ENCODE results near the gene FRMD5.
A peak's percentile ranks its signal among the peaks of the same experiment; 100 is the strongest.
"Not testable (repeated sequence)": the region's sequence is repeated elsewhere in the genome, so short reads cannot be mapped to it uniquely, and the experiment has no call there.

Gene FRMD5

DNA sequence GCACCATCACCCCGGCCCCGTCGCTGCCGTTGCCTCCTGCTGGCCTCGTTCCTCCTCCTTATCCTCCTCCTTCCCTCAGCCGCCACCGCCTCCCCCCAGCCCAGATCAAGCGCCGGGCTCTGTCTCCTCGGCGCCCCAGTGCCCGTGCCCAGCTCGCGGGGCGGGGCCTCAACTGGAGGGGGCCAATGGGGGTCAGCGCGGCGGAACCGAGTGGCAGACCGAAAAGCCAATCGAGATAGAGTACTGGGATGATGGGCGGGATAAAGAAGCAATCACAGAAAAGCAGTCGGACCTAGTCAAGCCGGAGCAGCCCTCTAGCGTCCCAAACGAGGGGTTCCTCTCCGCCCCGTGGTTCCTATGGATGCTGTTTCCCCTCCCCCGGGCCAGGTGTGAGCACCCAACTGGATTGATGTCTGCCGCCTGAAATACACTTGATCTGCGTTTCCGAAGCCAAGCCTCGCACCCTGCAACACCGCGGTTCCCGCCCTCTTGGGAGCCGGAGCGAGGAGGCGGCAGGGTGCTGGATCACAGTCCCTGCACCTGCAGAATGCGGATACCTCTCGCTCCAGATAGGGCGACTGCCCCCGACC is at the start of gene FRMD5:
TSS of gene FRMD5 (minus strand) at position 121 of the 590 bp plus-strand sequence.
- DNase-seq (ENCODE audit: low read depth, low spot score): peak; percentile 83

DNA sequence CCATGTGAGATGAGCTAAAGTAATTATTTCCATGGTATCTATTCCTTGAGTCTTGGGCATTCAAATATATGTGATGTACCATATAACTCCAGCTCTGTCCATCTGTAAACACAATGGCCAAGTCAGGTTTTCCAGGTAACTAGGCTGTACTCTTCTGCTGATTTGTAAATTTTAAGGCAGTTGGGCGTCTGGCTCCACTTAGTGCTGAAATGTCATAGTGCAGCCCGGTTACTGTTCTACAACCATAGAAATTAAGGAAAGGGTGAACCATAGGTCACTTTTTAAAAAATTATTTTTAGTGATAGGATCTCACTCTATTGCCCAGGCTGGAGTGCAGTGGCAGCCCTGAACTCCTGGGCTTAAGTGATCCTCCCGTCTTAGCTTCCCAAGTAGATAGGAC is 48.8 kb upstream of the FRMD5 start:
- DNase-seq (ENCODE audit: low read depth, low spot score): no peak

DNA sequence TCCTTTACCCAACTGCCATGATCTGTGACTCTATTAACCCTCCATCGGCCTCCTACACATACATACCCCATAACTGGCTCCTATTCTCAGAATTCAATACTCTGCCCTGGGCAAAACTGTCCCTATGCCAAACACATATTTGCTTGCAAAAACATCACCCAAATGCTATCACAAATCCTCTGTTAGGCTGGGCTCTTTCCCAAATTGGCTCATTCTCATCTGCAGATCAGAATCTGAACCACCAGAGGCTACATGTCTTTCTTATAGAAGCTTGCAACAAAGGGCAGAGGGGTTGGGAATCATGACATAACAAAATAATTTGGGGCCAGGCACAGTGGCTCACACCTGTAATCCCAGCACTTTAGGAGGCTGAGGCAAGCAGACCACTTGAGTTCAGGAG is 48.1 kb upstream of the FRMD5 start:
- no peak for DNase-seq (ENCODE audit: low read depth, low spot score)

DNA sequence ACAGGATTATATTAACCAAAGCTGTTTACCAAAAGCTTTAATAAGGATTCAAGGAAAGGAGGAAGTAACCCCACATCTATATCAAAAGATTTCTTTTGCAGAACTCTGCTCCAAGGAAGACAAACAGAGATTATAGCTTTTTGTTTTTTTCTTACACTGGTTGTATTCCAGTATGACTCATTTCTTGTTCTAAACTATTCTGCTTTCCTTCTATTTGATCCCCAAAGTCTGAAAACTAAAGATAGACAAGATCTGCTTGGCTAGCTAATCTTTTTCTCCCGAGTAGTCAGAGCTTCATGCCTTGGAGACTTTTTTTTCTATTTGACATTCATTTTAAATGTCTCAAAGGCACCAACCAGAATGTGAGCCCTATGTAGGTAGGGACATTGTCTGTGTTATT is 36.8 kb upstream of the FRMD5 start:
- DNase-seq (ENCODE audit: low read depth, low spot score): no peak

GRCh38 chr15:44229301-44229700 is 34.2 kb upstream of the FRMD5 start:
- DNase-seq (ENCODE audit: low read depth, low spot score): not testable (repeated sequence)

DNA sequence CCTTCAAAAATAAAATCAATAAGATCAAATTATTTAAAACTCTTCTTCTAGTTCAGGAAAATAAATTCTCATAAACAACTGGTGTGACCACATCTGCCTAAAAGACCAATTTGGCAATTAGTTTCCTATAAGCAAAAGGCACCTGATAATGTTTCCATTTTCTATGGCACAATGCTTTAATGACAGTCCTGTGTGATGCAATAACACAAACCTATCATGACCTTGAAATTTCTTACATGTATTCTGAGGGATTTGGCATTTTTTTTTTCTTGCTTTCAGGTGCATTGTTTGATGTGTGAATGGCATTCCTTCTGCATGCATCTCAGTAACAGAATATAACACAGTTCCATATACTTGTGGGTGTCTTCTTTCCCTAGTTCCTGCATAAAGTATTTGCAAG is 32.5 kb upstream of the FRMD5 start:
- DNase-seq (ENCODE audit: low read depth, low spot score): no peak

- DNase-seq (ENCODE audit: low read depth, low spot score): not testable (repeated sequence)
These were observed 31.9 kb upstream of the FRMD5 start for GRCh38 chr15:44227001-44227400.

DNA sequence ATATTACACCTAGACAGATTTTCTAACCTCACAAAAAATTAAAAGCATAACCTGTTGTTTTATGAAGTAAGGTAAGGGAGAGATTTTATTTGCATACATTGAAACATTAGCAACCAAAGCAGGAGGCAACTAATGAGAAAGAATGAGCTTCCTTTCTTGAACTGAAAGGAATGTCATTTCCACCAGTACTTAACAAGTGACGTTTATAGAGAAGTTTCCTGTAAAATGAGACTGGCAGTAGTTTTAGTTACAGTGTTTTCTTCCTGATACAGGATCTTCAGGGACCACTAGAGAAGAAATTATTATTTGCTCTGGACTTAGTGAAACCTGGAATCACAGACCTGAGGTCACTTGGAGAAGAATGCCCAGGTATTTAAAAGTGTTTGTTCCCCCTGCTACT is 27.4 kb upstream of the FRMD5 start:
- no peak for DNase-seq (ENCODE audit: low read depth, low spot score)

GRCh38 chr15:44219073-44219472 is 24.0 kb upstream of the FRMD5 start:
- DNase-seq (ENCODE audit: low read depth, low spot score): no peak

DNA sequence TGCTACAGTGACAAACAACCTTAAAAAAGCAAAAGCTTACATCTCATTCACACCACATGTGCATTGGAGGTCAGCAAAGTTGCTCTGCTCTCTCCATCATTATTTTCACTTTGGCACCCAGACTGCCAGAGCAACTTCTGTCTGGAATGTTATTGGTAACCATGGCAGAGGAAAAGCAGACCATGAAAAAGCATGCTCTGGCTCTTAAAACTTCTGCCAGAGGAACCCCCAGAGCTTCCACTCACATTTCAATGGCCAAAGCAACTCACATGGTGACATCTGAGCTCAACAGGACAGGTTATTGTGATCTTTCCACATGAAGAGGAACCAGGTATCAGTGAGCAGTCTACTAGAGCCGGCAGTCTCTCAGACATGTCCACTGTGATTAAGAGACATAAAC is 21.9 kb upstream of the FRMD5 start:
- DNase-seq (ENCODE audit: low read depth, low spot score): no peak

DNA sequence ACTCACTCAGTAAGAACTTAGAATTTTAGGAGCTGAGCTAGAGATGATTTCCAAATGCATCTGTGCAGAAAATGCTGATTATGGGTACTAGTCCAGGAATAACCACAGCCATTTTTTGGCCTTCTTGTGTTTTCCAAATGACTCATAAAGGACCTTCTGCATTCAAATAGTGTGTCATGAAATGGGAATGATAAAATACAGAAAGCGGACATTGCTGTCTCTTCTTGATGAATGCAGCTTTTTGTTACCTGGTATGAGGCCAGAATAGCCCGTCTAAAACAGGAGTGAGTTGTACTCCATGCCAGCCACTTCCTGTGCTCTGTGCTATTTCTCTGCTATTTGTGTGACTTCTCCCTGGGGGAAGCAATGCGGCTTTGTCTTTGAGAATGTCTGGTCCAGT is 20.5 kb upstream of the FRMD5 start:
- no peak for DNase-seq (ENCODE audit: low read depth, low spot score)

GRCh38 chr15:44208956-44209355 is 13.9 kb upstream of the FRMD5 start:
- DNase-seq (ENCODE audit: low read depth, low spot score): no peak

DNA sequence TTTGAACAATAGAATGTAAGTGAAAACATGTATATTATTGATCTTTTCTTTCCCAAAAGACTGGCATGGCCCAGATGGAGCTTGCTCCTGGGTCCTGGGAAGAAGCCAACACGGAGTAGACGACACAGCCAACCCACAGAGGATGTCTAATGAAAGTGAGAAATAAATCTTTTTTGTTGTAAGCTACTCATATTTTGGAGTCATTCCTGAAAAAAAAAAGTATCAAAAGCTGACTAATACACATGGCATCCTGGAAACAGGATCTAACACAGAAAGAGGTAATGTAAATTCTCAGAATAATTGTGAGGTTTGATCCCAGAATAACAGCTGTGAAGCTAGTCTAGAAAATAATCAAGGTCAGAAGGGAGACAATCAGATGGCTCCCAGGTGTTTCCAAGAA is 12.6 kb upstream of the FRMD5 start:
- DNase-seq (ENCODE audit: low read depth, low spot score): no peak

DNA sequence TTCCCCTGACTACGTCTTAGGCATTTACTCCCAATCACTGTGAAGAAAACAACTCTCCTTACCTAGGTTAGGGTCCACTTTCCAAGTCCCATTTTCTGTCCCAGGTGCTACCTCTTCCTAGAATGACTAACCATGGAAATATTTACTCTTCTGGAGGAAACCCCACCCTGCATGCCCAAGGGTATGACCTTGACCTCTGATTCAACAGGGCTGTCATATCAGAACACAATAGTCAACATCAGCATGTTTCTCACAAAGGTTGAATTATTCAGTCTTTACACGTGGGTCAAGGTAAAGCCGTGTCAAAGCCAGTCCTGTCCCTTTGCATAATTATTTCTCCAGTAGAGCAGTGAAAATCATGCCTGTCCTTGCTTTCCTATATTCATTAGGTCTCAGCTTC is 4.3 kb upstream of the FRMD5 start:
- no peak for DNase-seq (ENCODE audit: low read depth, low spot score)

DNA sequence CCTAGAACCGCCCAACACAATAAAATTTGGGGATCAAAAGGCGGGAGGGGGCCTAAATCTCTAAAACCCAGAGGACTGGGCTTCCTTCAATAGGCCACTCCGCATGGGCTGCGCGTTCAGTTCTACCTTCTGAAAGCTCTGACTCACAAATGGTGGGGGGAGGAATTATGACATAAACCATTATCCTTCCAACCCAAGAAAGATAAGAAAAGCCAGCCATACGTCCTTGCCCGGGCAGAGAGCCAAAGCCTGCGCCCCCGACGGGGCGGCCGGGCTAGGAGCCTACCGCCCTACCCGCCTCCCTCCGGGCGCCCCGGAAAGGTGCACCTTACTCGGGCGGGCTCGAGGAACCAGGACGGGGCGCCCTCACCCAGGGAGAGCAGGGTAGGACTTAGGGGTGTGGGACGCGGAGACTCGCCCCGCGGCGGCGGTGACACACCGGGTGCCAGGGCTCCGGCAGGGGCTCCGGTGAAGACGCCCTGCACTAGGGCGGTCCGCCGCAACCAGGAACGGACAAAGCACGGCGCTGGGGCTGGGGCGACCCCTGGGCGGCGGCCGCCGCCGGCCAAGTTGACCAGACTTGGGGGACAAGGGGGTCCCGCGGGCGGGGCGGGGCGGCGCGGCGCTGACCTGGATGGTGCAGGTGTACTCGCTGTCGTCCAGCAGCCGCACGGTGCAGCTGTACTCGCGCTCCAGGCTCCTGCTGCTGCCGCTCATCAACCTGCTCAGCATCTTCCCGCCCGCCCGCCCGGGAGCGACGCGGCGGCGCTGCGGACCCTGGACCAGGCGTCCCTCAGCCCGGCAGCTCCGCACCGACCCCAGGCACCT is 534 bp downstream of the FRMD5 start:
- DNase-seq (ENCODE audit: low read depth, low spot score): no peak

- no peak for DNase-seq (ENCODE audit: low read depth, low spot score)
These were observed 1.3 kb downstream of the FRMD5 start for GRCh38 chr15:44193651-44194322.

GRCh38 chr15:44188795-44189194 is 6.3 kb downstream of the FRMD5 start:
- no peak for DNase-seq (ENCODE audit: low read depth, low spot score)

DNA sequence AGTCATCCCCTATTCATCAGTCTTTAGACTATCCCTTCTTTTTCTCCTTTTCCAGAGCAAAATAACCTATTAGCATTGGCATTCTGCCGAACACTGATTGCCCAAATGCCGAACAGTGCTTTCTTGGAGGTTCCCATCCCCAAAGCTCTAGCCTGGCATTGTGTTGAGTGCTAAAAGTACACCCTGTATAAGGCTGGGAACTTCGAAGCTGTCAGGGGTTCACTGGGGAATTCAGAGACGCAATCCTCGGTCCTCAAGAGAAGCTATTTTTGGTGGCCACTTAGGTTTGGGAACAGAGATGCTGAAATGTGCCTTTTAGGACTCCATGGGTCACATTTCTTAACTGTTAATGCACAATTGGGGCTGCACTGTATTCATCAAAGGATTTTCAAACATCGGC is 8.4 kb downstream of the FRMD5 start:
- no peak for DNase-seq (ENCODE audit: low read depth, low spot score)

GRCh38 chr15:44183363-44183762 is 11.7 kb downstream of the FRMD5 start:
- DNase-seq (ENCODE audit: low read depth, low spot score): no peak

GRCh38 chr15:44181410-44181809 is 13.7 kb downstream of the FRMD5 start:
- DNase-seq (ENCODE audit: low read depth, low spot score): no peak

DNA sequence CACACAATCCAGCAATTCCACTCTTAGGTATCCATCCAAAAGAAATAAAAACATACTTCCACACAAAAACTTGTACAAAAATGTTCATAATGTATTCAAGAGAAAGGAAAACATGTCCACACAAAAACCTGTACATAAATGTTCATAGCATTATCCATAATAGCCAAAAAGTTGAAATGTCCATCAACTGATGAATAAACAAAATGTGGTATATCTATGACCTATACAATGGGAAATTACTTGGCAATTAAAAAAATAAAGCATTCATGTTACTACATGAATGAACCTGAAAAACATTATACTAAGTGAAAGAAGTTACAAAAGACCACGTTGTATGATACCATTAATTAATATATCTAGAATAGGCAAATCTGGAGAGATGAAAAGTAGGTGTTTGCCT is 17.9 kb downstream of the FRMD5 start:
- DNase-seq (ENCODE audit: low read depth, low spot score): no peak

DNA sequence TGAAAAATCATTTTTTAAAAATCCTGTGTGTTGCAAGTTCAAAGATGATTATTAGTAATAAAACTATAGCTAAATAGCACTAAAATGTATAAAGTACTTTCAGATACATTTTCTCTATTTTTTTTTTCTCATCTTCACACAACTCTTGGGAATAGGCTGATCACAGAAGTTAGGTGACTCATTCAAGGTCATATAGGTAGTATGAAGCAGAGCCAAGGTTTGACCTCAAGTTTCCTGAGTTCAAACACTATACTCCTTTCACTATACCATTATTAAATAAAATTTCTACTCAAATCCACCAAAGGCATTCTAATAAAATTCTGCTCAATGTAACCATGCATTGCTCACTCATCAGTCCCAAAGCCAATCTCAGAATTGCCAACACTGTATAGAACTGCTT is 21.3 kb downstream of the FRMD5 start:
- DNase-seq (ENCODE audit: low read depth, low spot score): no peak

GRCh38 chr15:44163370-44163769 is 31.7 kb downstream of the FRMD5 start:
- no peak for DNase-seq (ENCODE audit: low read depth, low spot score)
